SK-N-DZ (cell line): ENCODE measurements around the gene ELAC2.
"Not testable (repeated sequence)": the region's sequence is repeated elsewhere in the genome, so short reads cannot be mapped to it uniquely, and the experiment has no call there.

Source experiments
- DNase-seq: peaks from one replicate; pipeline ENCODE4 v3.0.0-alpha.2; 2015; ENCODE audit warnings: low spot score

The ELAC2 gene

DNA sequence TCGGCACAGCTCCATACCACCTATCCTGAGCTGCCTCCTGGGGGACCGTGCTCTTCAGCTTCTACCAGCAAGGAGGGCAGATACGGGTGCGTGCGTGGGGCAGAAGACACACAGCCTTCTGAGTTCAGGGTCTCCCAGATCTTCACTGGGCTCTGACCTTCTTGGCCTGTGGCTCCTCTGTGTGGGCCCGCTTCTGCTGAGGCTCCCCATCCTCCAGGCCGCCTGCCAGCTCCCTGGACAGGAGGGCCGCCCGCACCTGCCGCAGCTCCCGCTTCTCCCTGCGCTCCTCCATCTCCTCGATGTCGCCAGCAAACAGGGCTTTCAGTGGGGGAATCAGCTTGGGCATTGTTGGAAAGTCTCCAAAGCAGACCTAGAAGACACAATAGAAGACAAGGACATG is 25.2 kb downstream of the ELAC2 start:
- DNase-seq: no peak

DNA sequence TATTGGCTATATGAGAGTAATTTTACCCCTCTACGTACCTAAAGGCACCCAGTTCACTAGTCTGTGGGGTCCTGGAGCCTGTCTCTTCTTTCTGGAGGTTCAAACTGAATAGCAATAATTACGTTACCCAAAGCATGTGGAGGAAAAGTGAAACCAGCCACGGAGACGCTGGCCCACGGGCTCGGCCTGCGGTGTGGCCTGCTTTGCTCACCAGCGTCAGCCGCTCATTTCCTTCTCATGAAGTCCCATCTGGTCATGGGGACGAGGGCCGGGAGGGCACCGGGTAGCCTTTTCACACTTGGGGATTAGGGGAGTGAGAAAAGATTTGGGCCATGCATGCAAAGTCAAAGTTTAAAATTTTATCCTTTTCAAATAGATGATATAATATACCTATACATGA is 26.9 kb downstream of the ELAC2 start:
- DNase-seq: no peak

DNA sequence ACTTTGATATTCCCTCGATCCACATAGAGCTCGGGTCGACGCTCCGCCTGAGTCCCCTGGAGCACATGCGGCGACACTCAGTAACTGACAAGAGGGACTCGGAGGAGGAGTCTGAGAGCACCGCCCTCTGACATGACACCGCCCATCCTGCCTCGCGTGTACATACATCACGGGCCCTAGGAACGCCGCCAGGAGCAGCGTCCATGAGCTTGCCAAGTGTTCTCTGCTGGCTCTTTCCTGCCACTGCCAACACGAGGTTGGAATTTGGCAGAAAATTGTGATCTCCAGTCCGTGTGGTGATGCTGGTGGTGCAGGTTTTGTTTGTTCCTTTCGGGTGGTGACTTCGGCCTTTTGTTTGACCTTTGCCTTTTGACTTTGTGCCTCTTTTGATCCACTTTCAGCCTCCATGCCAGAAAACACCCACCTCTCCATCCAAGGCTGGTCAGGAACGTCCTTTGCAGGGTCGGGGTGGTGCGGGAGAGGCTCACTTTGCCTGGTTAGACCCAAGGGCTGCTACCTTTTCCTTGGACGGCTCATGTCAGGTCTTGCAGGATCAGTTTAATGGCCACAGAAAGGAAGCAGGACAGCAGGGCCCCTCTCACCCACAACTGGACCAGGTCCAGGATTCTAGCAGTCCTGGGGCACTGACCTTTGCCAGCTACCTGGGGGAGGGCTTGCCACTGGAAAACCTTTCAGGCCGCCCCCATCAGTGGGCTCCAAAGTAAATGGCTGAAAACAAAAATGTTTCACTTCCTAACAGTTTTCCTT is 27.6 kb downstream of the ELAC2 start:
- DNase-seq: no peak

DNA sequence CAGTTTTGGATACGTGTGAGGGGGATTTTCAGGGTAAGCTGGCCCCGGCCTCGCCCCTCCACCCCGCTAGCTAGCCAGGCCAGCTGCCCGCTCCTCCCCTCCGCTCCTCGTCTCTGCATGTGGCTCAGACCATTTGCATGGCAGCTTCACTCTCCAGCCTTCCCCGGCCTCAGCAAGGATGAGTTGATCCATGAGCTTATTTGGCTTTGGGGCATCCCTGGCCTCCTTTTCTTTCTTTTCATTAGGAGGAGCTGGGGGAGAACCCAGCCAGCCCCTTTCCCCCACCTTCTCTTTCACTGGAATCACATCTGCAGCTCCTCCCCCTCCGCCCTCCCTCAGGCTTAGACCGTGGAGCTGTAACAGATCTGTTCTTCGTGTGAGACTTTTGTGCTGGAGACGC is 30.7 kb downstream of the ELAC2 start:
- no peak for DNase-seq

DNA sequence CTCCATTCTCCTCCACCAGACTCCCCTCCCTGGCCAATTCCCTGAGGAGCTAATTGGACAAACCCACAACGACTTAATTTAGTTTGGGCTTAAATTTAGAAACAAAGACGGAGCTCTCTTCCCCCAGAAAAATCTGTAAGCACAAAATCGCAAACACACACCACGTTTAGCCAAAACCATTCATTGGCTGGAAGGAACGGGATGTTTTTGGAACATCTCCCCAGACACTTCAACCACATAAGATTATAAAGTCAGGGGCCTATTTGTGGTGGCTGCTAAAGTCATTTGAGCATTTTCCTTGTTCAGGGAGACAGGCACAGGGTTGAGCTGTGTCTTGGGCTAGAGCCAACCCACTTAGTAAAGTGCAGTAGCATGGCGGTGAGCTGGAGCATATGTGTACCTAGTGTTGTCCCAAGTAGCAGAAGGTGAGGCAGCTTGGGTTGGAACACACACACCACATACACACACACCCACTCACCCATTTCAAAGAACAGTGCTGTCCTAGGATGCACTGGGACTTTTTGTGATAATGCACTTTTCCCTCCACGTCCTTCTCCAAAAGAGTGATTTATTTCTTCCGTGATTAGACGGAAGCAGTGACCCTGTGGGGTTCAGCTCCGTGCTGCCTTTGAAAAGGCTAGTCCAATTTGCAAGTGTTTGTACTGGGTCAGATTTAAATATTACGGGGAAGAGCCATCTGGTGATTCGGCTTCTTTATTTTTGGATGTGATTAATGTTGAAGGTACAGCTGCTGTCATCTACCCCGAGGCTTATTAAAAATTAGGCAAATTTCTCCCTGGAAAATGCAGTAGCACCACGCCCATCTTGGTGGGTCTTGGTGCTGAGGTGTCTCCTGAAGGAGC is 32.2 kb downstream of the ELAC2 start:
- DNase-seq: no peak

DNA sequence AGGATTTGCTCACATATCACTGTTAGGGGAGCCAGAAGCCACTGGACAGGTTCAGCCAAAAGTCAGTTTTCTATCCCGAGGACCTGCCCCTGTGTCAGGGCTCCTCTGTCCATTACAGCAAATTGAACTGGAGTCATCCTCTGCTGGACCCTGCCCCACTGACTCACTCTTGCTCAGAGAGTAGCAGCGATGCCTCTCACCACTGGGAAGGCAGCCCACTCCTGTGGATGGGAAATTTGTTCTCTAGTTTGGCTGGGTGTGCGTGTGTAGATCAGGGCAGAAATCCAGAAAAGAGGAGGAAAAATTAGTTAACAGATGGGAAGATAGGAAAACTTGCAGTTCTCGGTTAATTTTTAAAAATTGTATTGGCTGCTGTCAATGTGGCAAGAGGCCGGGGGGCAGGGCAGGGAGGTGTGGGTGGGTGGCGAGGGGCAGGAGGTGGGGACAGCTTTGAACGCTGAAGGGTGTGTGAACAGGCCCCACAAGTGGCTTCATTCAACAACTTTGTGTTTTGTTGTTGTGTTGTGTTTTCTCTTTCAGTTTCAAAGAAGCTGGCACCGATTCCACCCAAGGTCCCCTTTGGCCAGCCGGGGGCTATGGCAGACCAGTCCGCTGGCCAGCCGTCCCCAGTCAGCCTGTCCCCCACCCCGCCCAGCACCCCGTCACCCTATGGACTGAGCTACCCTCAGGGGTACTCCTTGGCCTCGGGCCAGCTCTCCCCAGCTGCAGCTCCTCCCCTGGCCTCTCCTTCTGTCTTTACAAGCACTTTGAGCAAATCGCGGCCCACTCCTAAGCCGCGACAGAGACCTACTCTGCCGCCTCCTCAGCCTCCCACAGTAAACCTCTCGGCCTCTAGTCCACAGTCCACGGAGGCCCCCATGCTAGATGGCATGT is 33.6 kb downstream of the ELAC2 start:
- no peak for DNase-seq

DNA sequence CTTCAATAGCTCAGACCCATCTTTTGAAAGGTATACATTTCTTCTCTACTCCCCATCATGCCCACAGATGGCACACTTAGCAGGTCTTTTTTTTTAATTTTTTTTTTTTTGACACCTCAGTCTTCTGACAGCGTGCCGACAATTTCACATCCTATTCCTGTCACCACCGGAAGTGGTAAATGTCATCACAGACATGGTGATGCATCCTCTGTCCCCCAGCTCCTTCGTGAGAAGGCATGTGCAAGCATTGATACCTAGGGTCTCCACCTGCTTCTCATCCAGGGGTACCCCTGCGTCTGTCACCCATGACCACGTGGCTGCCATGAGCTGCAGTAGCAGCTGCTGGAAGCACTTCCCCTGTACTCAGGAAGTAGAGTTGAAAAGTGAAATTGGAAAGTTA is 35.6 kb downstream of the ELAC2 start:
- DNase-seq: no peak

DNA sequence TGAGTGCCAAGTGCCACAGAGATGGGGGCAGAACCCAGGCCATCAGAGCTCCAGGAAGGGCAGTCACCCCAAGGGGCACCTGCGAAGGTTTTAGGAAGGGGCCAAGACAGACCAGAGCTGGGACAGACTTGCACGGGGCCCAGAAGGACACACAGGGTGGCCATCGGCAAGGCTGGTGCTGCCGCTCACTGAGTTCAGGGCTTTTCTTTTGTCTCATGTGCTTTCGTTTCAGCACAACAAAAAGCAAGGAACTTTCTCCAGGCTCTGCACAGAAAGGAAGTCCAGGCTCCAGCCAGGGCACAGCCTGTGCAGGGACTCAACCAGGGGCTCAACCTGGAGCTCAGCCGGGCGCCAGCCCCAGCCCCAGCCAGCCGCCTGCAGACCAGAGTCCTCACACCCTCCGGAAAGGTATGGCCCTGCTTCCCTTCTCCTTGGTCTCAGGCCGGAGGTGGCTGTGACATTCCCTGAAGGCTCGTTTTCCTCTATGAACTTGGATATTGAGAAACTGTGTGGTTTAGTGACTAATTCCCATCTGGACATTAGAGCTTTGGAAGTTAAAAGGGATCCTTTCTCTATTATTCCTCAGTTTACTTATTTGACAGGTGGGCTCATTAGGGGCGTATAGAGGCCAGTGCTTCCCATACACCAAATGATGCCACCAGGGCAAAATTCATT is 37.9 kb downstream of the ELAC2 start:
- no peak for DNase-seq

DNA sequence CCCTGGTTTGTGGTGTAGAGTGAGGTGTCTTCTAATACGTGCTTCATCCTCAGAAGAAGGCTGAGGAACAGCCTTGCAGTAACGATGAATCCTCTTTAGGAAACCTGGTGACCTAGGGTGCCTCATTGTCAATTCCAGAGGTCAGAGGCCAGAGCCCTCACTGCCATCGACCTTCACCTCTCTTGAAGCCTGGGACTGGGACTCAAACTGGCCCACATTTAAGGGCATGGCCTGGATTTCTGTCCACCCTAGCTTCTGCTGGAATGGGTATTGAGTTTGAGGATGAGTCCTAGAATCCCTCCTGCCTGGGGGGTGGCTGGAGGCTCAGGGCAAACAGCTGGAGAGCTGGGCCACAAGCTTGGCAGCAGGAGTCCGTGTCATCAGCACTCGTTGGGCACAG is 38.6 kb downstream of the ELAC2 start:
- no peak for DNase-seq

DNA sequence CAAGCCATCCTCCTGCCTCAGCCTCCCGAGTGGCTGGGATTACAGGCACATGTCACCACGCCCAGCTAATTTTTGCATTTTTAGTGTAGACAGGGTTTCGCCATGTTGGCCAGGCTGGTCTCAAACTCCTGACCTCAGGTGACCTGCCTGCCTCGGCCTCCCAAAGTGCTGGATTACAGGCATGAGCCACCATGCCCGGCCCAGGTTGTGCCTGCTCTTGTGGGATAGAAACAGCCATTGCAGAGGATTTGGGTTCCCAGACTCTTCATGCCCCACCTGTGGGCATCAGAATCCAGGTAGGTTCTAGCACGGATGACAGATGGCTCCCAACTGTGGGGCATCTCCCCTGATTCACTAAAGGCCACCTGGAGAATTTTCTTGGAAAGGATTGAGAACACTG is 39.0 kb downstream of the ELAC2 start:
- not testable (repeated sequence) for DNase-seq

DNA sequence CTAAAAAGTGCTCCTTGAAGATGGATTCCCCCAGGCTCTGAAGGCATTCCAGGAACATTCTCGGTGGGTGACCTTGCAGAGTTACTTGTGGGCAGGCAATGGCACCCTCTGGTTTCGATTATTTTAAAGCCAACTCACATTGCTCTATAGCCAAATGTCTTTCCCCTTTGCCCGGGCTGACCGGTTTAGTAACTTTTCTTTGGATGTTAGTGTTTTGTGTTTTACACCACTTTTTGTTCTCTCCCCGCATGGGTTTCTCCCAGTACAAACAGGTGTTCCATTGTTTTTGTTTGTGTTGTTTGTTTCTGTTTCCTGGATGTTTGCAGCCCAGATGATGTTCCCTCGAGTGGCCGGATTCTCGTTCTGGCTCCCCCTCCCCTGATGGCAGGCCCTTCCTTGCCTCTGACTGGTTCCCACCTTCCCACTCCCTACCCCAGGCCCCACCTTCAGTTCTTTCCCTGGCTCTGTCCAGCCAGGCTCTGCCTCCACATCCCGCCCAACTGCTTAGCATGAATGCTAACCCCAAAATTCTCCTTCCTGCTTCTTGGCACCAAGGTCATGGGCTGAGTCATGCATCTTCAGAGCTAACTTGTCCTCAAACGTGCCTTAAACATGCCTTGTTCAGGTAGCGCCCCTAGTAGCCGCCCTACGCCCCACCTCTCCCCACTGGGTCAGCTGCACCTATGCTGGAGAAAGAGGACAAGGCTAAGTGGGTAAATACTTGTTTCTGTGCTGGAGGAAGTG is 40.6 kb downstream of the ELAC2 start:
- no peak for DNase-seq

DNA sequence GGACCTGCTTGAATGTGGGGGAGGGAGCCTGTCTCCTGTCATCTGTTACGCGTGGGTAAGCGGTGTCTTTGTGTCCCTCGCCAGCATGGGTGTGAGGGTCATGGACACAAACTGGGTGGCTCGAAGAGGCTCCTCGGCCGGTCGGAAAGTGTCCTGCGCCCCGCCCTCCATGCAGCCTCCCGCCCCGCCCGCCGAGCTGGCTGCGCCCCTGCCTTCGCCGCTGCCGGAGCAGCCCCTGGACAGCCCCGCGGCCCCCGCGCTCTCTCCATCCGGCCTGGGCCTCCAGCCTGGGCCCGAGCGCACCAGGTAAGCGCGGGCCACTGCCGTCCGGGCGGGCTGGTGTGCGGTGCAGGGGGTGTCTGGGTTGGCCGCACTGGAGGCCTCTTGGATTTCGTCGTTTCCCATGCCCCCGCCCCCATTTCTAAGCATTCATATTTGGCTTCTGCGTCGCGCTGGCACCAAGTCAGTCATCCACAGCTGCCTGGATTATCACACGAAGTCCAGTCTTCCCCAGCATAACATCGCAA is 43.8 kb downstream of the ELAC2 start:
- DNase-seq: no peak

DNA sequence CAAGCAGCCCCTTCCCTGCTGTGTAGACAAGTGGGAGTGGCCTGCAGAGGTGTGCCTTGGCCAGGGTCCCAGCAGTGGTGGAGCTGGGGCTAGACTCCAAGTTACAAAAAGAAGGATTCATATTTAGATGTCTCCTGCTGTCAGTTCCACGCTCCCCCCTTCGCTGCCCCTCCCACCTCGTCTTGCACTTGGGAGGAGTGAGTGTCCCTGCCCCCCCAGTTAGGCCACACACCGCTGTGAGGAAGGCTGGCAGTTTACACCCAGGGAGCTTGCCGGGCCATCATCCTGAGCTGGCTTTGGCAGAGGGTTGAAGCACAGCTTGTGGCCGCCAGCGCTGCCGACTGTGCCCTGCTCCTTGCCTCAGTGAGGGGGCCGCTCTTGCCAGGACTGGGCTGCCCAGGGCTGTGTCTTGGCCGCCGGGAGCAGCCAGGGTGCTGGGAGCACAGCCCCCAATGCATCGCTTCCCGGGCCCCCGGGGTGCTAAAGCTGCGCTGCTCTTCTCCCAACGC is 44.3 kb downstream of the ELAC2 start:
- no peak for DNase-seq

DNA sequence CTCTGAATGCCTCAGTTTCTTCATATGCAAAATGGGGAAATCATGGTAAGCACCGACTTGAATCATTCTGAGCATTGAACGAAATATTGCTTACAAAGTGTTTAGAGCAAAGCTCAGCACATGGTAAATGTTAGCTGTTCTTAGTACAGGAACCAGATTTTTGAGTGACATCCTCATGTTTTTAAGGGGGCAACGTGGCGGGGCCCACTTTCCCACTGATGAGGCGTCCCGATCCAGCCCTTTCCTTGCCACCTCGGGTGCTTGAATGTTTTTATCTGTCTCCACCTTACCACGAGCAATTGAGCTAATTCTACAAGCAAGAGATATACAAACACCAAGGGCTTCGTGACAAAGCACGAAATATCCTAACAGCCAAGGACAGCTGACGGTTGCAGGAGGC is 49.9 kb downstream of the ELAC2 start:
- no peak for DNase-seq

DNA sequence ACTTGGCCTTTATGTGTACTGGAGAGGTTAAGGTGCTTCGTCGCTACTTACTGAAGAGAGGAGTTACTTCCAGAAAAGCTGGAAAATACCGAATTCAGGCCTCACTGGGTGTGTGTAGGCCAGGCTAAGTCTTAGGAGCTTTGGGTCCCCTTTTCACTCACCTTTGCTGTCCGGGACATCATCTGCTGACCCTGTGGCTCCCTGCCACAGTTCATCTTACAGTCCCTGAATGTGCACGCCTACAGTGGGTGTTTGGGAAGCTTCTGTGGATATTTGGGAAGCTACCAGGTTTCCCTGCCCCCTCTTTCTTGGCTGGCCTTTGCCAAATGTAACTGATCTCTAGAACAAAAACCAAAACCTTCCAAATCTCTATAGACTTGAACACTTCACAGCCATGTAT is 51.4 kb downstream of the ELAC2 start:
- DNase-seq: no peak

DNA sequence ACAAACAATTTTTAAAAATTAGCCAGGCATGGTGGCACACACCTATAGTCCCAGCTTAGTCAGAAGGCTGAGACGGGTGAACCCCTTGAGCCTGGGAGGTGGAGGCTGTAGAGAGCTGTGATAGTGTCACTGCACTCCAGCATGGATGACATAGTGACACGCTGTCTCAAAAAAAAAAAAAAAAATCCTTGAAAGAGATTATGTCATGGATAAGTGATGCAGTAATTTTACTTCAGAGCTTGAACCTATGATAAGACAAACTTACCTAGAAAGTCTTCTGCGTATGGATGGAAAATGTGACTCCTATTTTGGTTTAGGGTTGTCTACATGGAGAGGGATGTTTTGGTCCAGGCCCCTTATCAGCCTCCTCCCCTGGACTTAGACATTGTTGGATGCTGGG is 51.8 kb downstream of the ELAC2 start:
- DNase-seq: no peak

DNA sequence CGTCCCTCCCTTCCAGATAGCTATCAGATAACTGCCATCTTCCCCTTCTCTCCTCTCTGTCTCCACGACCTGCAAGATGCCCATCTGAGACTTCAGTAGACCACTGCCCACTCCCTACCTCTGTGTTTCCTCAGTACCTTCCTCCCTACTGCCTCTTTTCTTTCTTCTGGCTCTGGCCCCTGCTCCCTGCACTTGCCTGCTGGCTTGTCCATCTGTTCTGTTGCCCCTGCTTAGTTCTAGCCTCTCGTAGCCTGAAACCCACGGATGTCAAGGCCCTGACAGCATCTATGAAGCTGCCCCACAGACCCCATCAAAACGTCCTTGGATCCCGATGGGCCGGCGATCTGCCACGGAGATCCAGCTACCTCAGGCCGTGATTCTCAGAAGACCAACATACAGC is 53.0 kb downstream of the ELAC2 start:
- no peak for DNase-seq

DNA sequence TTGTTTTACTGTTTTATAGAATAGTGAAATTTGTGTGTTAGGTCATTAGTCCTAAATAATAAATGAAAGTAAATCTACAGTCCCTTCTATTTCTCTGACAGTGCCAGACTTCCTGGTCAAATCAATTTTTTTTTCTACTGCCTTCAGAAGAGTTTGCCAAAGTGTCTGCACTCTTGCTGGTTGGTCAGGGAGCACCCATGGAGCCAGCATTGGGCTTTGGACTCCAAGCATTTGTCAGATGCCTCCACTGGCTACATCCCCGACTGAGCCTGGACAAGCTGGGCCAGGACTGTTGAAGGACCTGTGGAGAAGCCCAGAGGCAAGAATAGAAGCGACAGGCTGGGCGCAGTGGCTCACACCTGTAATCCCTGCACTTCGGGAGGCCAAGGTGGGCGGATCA is 53.7 kb downstream of the ELAC2 start:
- no peak for DNase-seq

DNA sequence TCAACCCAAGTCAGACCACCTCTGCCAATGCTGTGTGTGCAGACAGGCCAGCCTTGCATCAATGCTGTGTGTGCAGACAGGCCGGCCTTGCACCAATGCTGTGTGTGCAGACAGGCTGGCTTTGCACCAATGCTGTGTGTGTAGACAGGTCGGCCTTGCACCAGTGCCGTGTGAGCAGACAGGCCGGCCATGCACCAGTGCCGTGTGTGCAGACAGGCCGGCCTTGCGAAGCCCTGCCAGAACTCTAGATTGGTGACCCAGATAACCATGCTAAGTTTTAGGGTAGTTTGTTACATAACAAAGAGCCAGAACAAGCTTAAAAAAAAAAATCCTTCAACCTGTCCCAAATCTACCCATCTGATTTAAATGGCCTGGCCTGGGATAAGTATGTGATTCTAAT is 54.3 kb downstream of the ELAC2 start:
- no peak for DNase-seq

DNA sequence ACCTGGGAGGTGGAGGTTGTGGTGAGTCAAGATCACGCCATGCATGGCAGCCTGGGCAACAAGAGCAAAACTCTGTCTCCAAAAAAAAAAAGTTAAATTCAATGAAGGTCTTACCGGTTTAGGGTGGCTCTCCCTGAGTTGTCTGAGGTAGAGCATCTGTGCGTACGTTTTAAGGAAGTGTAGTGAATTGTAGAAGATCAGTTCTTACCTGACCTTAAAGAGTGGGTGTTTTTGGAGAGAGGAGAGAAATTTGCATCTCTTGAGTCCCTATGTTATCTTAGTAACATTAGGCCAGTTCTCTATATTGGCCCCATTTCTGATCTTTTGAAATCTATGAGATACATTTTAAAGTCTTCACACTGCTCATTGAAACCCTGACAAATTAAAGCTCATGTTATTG is 56.2 kb downstream of the ELAC2 start:
- DNase-seq: no peak
